Aorta (tissue), 5 donors: Measurements from ENCODE around the gene RIMS4. TPM values are rescaled to one million over a fixed set of nuclear protein-coding genes. Genes with fewer than 3 reads are reported as not detected.
A peak's percentile ranks its signal among the peaks of the same experiment; 100 is the strongest.

Source experiments
- ATAC-seq: fragments of 200-7000 bp; cut with Tn5 transposase; one replicate; pipeline ENCODE4 v1.9.1; 2022; ENCODE audit warnings: moderate library complexity; ENCODE audit not compliant: low FRiP score
- DNase-seq, 2 donors: peaks; one replicate each; pipeline ENCODE4 v3.0.0-alpha.2; 2020
- H3K27ac ChIP-seq, 2 donors: one replicate each; pipeline ENCODE4 v1.5.1; 2013; ENCODE audit warnings: low read length in 2 of 2, mild to moderate bottlenecking in 2 of 2, moderate library complexity in 2 of 2, control low read depth in 1 of 2, inconsistent platforms in 1 of 2, low read depth in 1 of 2
- H3K27me3 ChIP-seq, 2 donors: one replicate each; pipeline ENCODE4 v1.6.1; 2013; ENCODE audit warnings: control low read depth in 1 of 2, low read length in 1 of 2, mild to moderate bottlenecking in 1 of 2, moderate library complexity in 1 of 2; ENCODE audit not compliant: insufficient read depth in 2 of 2, control insufficient read depth in 1 of 2
- H3K36me3 ChIP-seq, 2 donors: one replicate each; pipeline ENCODE4 v1.6.1; 2013; ENCODE audit warnings: control low read depth in 1 of 2, low read length in 1 of 2, mild to moderate bottlenecking in 1 of 2; ENCODE audit not compliant: insufficient read depth in 2 of 2, control insufficient read depth in 1 of 2
- H3K4me1 ChIP-seq, 2 donors: one replicate each; pipeline ENCODE4 v1.6.1; 2013; ENCODE audit warnings: low read length in 2 of 2, control low read depth in 1 of 2, mild to moderate bottlenecking in 1 of 2, moderate library complexity in 1 of 2; ENCODE audit not compliant: insufficient read depth in 2 of 2, control insufficient read depth in 1 of 2
- H3K4me3 ChIP-seq, 2 donors: one replicate each; pipeline ENCODE4 v1.5.1; 2013; ENCODE audit warnings: low read length in 2 of 2, control low read depth in 1 of 2, mild to moderate bottlenecking in 1 of 2
- H3K9me3 ChIP-seq: one replicate; pipeline ENCODE4 v1.6.1; 2013; ENCODE audit warnings: mild to moderate bottlenecking, low read length; ENCODE audit not compliant: control insufficient read depth
- WGBS, 2 donors: extraction: QIAGEN DNeasy Blood & Tissue Kit; methylation state at CpG; one replicate each; pipeline ENCODE4 v1.1.7; 2013; 5-methylcytosine and 5-hydroxymethylcytosine counted together
- intact Hi-C, 2 donors: fragments of 100-400 bp; cut with DNase I; formaldehyde crosslinking; loops; one replicate each; pipeline versions ENCODE4 v1.14.2 to v1.15.0; 2022
- polyA plus RNA-seq, 2 donors: library from polyadenylated mRNA; stranded (reverse); fragments of 200-250 nt; gene quantifications; one replicate each; pipeline ENCODE4 v1.2.3, GENCODE V29; 2013
- total RNA-seq, 2 donors: library from RNA; stranded (reverse); fragmentation: NEBNext Ultra II Directional; extraction: Animal tissue kit (Norgen Biotek cat#: 25700); gene quantifications; one replicate each; pipeline ENCODE4 v1.2.1, GENCODE V29; 2021
- donor health status: healthy with polysubstance abuse.
- donor health status: Bipolar disorder and iron deficiency.
- donor health status: DM: no; HTN: no; CAD: no.
- donor health status: DM: no; HTN: no; CAD: no.
- donor health status: DM: yes; HTN: yes; CAD: no.

The RIMS4 gene
- total and polyA plus RNA-seq, 4 donors: 0.46 to 16.6 (median 2.5) TPM

- intact Hi-C loops: loop anchor here in 1 of 2 donors (1.0 to 10.0 kb wide), 4 partner anchors 121 to 532 kb away; partner anchors contain the start of genes OSER1 and YWHAB
- peak overlapping the region; percentile 59 to 70 for H3K4me3 ChIP-seq
- H3K36me3 ChIP-seq: no peaks in the 10 kb centered on the region
- H3K4me1 ChIP-seq: peaks cover 0 to 8% of the 10 kb centered on the region in 2 donors
- 23 to 24% methylated on average over 12 of the region's 12 CpGs for WGBS, 2 donors
- DNase-seq: no peak
- no peak for ATAC-seq
- peak overlapping the region in 1 of 2 donors; percentile 79 for H3K27ac ChIP-seq
- H3K9me3 ChIP-seq: no peaks in the 10 kb centered on the region
- no peaks in the 10 kb centered on the region for H3K27me3 ChIP-seq
These were observed 63.8 kb downstream of the RIMS4 start for GRCh38 chr20:44746367-44747165.

GRCh38 chr20:44745598-44746366, 64.6 kb downstream of the RIMS4 start, which contains the start of gene KCNK15:
TSS of gene KCNK15 (plus strand) at chr20:44745865. CDS start at chr20:44745911, 46 bp downstream.
- intact Hi-C loops: loop anchor here in 1 of 2 donors (5.0 to 10.0 kb wide), 3 partner anchors 133 to 531 kb away; partner anchors contain the start of genes OSER1 and YWHAB
- Histone ChIP-seq H3K4me3 (peak within 1 kb of the TSS; percentile 59 to 70), H3K27me3 (no peaks in the 10 kb centered on the region), H3K4me1 (peaks cover 0 to 8% of the 10 kb centered on the region in 2 donors), H3K9me3 (no peaks in the 10 kb centered on the region), H3K36me3 (no peaks in the 10 kb centered on the region), H3K27ac (peak within 1 kb of the TSS in 1 of 2 donors; percentile 79)
- peak; percentile 74 for ATAC-seq
- 1% methylated on average over 64 to 81 of the region's 81 CpGs for WGBS, 2 donors
- DNase-seq: peak; percentile 82 to 89

GRCh38 chr20:44745122-44745597, 65.2 kb downstream of the RIMS4 start:
- Histone ChIP-seq H3K27ac (peak overlapping the region in 1 of 2 donors; percentile 79), H3K4me1 (peaks cover 0 to 8% of the 10 kb centered on the region in 2 donors), H3K9me3 (no peaks in the 10 kb centered on the region), H3K27me3 (no peaks in the 10 kb centered on the region), H3K36me3 (no peaks in the 10 kb centered on the region), H3K4me3 (peak overlapping the region in 1 of 2 donors; percentile 70)
- ATAC-seq (no peak), DNase-seq (no peak)
- 29 to 34% methylated on average over 3 to 5 of the region's 5 CpGs for WGBS, 2 donors
- intact Hi-C loops: loop anchor here in 1 of 2 donors (5.0 to 10.0 kb wide), 3 partner anchors 133 to 530 kb away; partner anchors contain the start of genes OSER1 and YWHAB

- intact Hi-C loops: loop anchor here in 1 of 2 donors (10.0 kb wide), 1 partner anchor 529 kb away; the partner anchor contains the start of gene OSER1
These were observed 66.3 kb downstream of the RIMS4 start for GRCh38 chr20:44743916-44744655.

GRCh38 chr20:44743080-44743701, 67.2 kb downstream of the RIMS4 start:
- ATAC-seq (no peak), DNase-seq (no peak)
- peak overlapping the region in 1 of 2 donors; percentile 97 for H3K27ac ChIP-seq
- H3K9me3 ChIP-seq: no peaks in the 10 kb centered on the region
- 73 to 79% methylated on average over 7 of the region's 7 CpGs for WGBS, 2 donors
- intact Hi-C loops: loop anchor here in 1 of 2 donors (10.0 kb wide), 1 partner anchor 528 kb away; the partner anchor contains the start of gene OSER1
- no peaks in the 10 kb centered on the region for H3K36me3 ChIP-seq
- H3K27me3 ChIP-seq: no peaks in the 10 kb centered on the region
- no peak overlapping the region for H3K4me3 ChIP-seq
- peaks cover 0 to 11% of the 10 kb centered on the region in 2 donors for H3K4me1 ChIP-seq

More at GRCh38 chr20:44743916-44744655, 66.3 kb downstream of the RIMS4 start:
- ATAC-seq (no peak), DNase-seq (no peak)
- Histone ChIP-seq H3K27ac (peak overlapping the region in 1 of 2 donors; percentile 52), H3K36me3 (no peaks in the 10 kb centered on the region), H3K4me3 (no peak overlapping the region), H3K4me1 (peaks cover 0 to 9% of the 10 kb centered on the region in 2 donors), H3K9me3 (no peaks in the 10 kb centered on the region), H3K27me3 (no peaks in the 10 kb centered on the region)
- WGBS, 2 donors: 96% methylated on average over 12 of the region's 12 CpGs

GRCh38 chr20:44742304-44743079, 67.9 kb downstream of the RIMS4 start:
- no peak for ATAC-seq
- intact Hi-C loops: loop anchor here in 1 of 2 donors (10.0 kb wide), 1 partner anchor 528 kb away; the partner anchor contains the start of gene OSER1
- WGBS, 2 donors: 29 to 36% methylated on average over 14 of the region's 14 CpGs
- Histone ChIP-seq H3K27me3 (no peaks in the 10 kb centered on the region), H3K4me1 (peaks cover 0 to 11% of the 10 kb centered on the region in 2 donors), H3K36me3 (no peaks in the 10 kb centered on the region), H3K4me3 (no peak overlapping the region), H3K9me3 (no peaks in the 10 kb centered on the region), H3K27ac (peak overlapping the region; percentile 36 to 97)
- no peak for DNase-seq

- no peak for ATAC-seq
- H3K27ac ChIP-seq: peak overlapping the region in 1 of 2 donors; percentile 37
- no peak for DNase-seq
- 10 to 17% methylated on average over 2 of the region's 2 CpGs for WGBS, 2 donors
- peaks cover 0 to 11% of the 10 kb centered on the region in 2 donors for H3K4me1 ChIP-seq
- no peaks in the 10 kb centered on the region for H3K9me3 ChIP-seq
- no peak overlapping the region for H3K4me3 ChIP-seq
- H3K27me3 ChIP-seq: no peaks in the 10 kb centered on the region
- intact Hi-C loops: loop anchor here in 1 of 2 donors (10.0 kb wide), 3 partner anchors 215 to 525 kb away; partner anchors contain the start of genes OSER1 and SERINC3
- H3K36me3 ChIP-seq: no peaks in the 10 kb centered on the region
These were observed 70.4 kb downstream of the RIMS4 start for GRCh38 chr20:44739942-44740341.
